ENCODE results near the gene CERK.

CERK gene

DNA sequence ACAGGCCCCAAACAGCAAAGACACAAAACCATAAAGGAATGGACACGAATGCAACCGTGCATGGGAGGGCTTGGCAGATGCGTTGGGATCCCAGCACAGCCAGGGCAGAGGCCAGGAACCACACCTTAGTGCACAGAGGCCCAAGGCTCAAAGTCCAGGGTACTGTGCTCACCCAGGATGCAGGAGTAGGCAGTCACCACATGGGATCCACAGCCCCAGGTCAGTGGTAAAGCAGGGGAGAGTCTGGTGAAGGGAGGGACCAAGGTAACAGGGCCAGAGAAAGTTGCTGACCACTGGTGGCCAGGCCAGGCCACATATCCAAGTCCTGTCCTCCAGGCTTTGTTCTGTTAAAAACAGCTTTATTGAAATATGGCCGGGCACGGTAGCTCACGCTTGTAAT is 6.5 kb upstream of the CERK start:
- Histone ChIP-seq H3K36me3 (ENCODE audit: control insufficient read depth, insufficient read depth, low read length) (no peaks in the 10 kb centered on the region), H3K4me1 (ENCODE audit: control insufficient read depth, insufficient read depth, low read length) (no peaks in the 10 kb centered on the region), H3K27me3 (ENCODE audit: control insufficient read depth, insufficient read depth, low read length) (peaks cover 2% of the 10 kb centered on the region), H3K9me3 (ENCODE audit: control insufficient read depth, insufficient read depth, low read length) (no peaks in the 10 kb centered on the region), H3K9ac (ENCODE audit: low read depth, low read length) (no peak overlapping the region), H3K4me3 (ENCODE audit: low read depth, low read length) (no peak overlapping the region)

- Histone ChIP-seq H3K4me1 (ENCODE audit: control insufficient read depth, insufficient read depth, low read length) (no peaks in the 10 kb centered on the region), H3K4me3 (ENCODE audit: low read depth, low read length) (no peak overlapping the region), H3K9ac (ENCODE audit: low read depth, low read length) (no peak overlapping the region), H3K36me3 (ENCODE audit: control insufficient read depth, insufficient read depth, low read length) (no peaks in the 10 kb centered on the region), H3K9me3 (ENCODE audit: control insufficient read depth, insufficient read depth, low read length) (no peaks in the 10 kb centered on the region), H3K27me3 (ENCODE audit: control insufficient read depth, insufficient read depth, low read length) (no peaks in the 10 kb centered on the region)
Measured at GRCh38 chr22:46742576-46743221, 4.6 kb upstream of the CERK start.

DNA sequence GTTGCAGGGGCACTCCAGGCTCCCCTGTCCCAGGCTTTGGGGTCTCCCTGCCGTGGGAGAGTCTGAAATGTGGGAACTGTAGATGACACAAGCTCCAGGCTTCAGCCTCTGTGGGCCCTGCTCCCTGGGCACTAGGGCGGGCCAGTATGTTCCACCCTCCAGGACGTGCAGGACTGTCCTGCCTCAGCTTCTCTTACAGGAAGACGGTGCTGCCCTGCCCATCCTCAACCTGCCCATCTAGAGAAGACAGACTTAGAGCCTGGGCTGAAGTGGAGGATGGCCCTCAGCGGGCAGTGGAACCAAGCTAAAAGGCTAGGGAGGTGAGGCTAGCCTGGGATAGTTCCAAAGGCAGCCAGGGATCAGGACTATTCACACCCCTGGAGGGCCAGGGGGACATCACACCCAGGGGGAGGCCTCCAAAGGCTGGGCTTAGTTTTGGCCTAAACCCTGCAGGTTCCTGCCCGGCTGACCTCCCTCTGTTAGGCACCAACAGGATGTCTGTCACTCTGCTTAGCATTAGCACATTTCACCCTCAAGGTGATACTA is 4.0 kb upstream of the CERK start:
- H3K9ac ChIP-seq (ENCODE audit: low read depth, low read length), result no peak overlapping the region
- H3K4me3 ChIP-seq (ENCODE audit: low read depth, low read length), result no peak overlapping the region
- no peaks in the 10 kb centered on the region for H3K4me1 ChIP-seq (ENCODE audit: control insufficient read depth, insufficient read depth, low read length)
- no peaks in the 10 kb centered on the region for H3K9me3 ChIP-seq (ENCODE audit: control insufficient read depth, insufficient read depth, low read length)
- no peaks in the 10 kb centered on the region for H3K36me3 ChIP-seq (ENCODE audit: control insufficient read depth, insufficient read depth, low read length)
- H3K27me3 ChIP-seq (ENCODE audit: control insufficient read depth, insufficient read depth, low read length), result no peaks in the 10 kb centered on the region

GRCh38 chr22:46740910-46741780 is 3.1 kb upstream of the CERK start:
- Histone ChIP-seq H3K9ac (ENCODE audit: low read depth, low read length) (no peak overlapping the region), H3K36me3 (ENCODE audit: control insufficient read depth, insufficient read depth, low read length) (no peaks in the 10 kb centered on the region), H3K4me3 (ENCODE audit: low read depth, low read length) (no peak overlapping the region), H3K4me1 (ENCODE audit: control insufficient read depth, insufficient read depth, low read length) (peaks cover 2% of the 10 kb centered on the region), H3K9me3 (ENCODE audit: control insufficient read depth, insufficient read depth, low read length) (no peaks in the 10 kb centered on the region), H3K27me3 (ENCODE audit: control insufficient read depth, insufficient read depth, low read length) (no peaks in the 10 kb centered on the region)

DNA sequence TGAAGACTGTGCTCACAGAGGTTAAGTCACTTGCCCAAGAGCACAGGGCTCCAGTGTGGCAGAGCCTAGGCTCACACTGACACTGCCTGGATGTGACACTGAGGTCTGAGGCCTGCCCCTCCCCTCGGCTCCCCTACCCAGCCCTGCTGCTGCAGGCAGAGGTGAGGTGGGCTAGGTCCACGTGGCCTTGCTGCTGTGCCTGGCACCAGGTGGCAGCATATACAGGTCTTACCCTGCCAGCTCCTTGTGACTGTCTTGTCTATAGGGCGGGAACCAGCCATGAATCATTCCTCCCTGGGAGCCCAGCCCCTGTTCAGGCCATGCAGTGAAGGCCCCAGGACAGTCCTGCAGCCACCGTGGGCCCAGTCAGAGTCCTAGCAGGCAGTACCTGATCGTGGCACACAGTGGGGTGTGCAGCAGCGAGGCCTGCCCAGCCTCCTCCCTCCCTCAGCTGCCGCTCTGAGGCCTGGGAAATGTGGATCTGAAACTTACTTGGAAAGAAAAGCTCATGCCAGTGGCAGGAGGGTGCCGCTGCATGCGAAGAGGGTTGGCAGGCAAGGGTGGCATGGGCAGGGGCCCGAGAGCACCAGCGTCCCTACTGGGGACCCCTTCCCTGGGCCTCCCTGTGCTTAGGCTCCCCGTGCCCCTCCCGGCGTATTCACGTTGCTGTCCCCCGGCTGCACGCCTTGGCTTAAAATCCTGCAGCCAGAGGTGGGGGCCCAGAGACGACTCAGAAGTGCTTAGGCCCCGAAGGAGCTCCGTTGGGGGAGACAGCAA is 1.2 kb upstream of the CERK start:
- H3K9ac ChIP-seq (ENCODE audit: low read depth, low read length), result no peak overlapping the region
- peaks cover 6% of the 10 kb centered on the region for H3K4me1 ChIP-seq (ENCODE audit: control insufficient read depth, insufficient read depth, low read length)
- H3K27me3 ChIP-seq (ENCODE audit: control insufficient read depth, insufficient read depth, low read length), result no peaks in the 10 kb centered on the region
- peak overlapping the region; percentile 41 for H3K4me3 ChIP-seq (ENCODE audit: low read depth, low read length)
- no peaks in the 10 kb centered on the region for H3K9me3 ChIP-seq (ENCODE audit: control insufficient read depth, insufficient read depth, low read length)
- H3K36me3 ChIP-seq (ENCODE audit: control insufficient read depth, insufficient read depth, low read length), result no peaks in the 10 kb centered on the region

DNA sequence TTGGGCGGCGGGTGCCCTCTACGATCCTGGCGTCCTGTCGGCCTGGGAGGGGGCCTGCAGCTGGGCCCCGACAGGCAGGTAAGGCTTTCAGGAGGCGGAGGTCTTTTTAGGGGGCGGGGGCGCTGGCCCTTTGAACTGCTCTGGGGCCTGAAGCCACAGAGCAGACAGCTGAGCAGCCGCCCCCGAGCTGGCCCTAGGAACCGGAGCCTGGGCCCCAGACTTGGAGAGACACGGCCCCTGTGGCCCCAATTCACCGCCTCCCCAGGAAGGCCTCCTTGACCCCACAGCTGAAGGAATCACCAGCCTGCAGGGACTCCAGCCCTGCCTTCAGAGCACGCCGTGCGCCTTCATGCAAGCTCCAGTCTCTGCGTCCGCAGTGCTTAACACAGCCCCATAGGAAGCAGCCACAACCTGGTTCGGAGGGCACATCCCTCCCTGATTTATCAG is 618 bp upstream of the CERK start:
- H3K4me3 ChIP-seq (ENCODE audit: low read depth, low read length), result peak overlapping the region; percentile 41
- H3K9ac ChIP-seq (ENCODE audit: low read depth, low read length), result peak overlapping the region; percentile 24
- H3K4me1 ChIP-seq (ENCODE audit: control insufficient read depth, insufficient read depth, low read length), result peaks cover 6% of the 10 kb centered on the region

DNA sequence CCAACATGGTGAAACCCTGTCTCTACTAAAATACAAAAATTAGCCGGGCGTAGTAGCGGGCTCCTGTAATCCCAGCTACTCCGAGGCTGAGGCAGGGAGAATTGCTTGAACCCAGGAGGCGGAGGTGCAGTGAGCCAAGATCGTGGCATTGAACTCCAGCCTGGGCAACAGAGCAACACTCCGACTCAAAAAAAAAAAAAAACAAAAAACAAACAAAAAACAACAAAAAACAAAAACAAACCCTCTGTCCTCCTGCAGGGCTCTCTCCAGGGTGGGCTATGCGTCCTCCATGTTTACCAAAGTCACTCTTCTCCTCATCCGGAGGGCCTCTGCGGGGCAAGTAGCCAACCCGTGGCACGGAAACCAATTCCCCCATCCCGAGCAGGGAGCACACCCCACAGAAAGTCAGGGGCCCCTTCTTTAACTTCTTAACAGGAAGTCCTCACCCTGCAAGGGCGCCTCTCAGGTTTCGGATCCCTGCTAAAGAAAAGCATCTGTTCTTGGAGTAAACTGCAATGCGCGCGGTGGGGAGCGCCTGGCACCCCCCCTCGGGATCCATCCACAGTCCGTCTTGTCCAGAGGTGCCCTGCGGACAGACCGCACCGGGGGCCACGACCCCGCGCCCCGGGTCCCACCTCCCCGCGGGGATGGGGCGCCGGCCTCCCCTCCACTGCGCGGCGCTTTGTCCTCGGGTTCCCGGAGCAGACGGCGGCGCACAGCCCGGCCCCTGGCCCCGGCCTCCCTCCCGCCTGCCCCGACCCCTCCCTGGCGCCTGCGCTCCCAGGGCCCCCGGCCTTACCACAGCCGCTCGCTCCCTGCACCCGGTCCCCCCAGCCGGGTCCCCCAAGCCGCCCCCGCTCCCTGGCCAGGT is 712 bp downstream of the CERK start:
- H3K9ac ChIP-seq (ENCODE audit: low read depth, low read length), result peak overlapping the region; percentile 4
- H3K9me3 ChIP-seq (ENCODE audit: control insufficient read depth, insufficient read depth, low read length), result no peaks in the 10 kb centered on the region
- peaks cover 6% of the 10 kb centered on the region for H3K4me1 ChIP-seq (ENCODE audit: control insufficient read depth, insufficient read depth, low read length)
- H3K4me3 ChIP-seq (ENCODE audit: low read depth, low read length), result peak overlapping the region; percentile 53
- H3K36me3 ChIP-seq (ENCODE audit: control insufficient read depth, insufficient read depth, low read length), result no peaks in the 10 kb centered on the region
- H3K27me3 ChIP-seq (ENCODE audit: control insufficient read depth, insufficient read depth, low read length), result no peaks in the 10 kb centered on the region

More for the DNA sequence above, 618 bp upstream of the CERK start:
- no peaks in the 10 kb centered on the region for H3K36me3 ChIP-seq (ENCODE audit: control insufficient read depth, insufficient read depth, low read length)
- no peaks in the 10 kb centered on the region for H3K9me3 ChIP-seq (ENCODE audit: control insufficient read depth, insufficient read depth, low read length)
- no peaks in the 10 kb centered on the region for H3K27me3 ChIP-seq (ENCODE audit: control insufficient read depth, insufficient read depth, low read length)

GRCh38 chr22:46736705-46737104 is 1.3 kb downstream of the CERK start:
- H3K27me3 ChIP-seq (ENCODE audit: control insufficient read depth, insufficient read depth, low read length), result no peaks in the 10 kb centered on the region
- H3K4me1 ChIP-seq (ENCODE audit: control insufficient read depth, insufficient read depth, low read length), result peaks cover 8% of the 10 kb centered on the region
- H3K4me3 ChIP-seq (ENCODE audit: low read depth, low read length), result peak overlapping the region; percentile 1
- H3K9me3 ChIP-seq (ENCODE audit: control insufficient read depth, insufficient read depth, low read length), result no peaks in the 10 kb centered on the region
- H3K36me3 ChIP-seq (ENCODE audit: control insufficient read depth, insufficient read depth, low read length), result no peaks in the 10 kb centered on the region
- no peak overlapping the region for H3K9ac ChIP-seq (ENCODE audit: low read depth, low read length)

- no peaks in the 10 kb centered on the region for H3K9me3 ChIP-seq (ENCODE audit: control insufficient read depth, insufficient read depth, low read length)
- no peak overlapping the region for H3K9ac ChIP-seq (ENCODE audit: low read depth, low read length)
- peaks cover 8% of the 10 kb centered on the region for H3K4me1 ChIP-seq (ENCODE audit: control insufficient read depth, insufficient read depth, low read length)
- H3K36me3 ChIP-seq (ENCODE audit: control insufficient read depth, insufficient read depth, low read length), result no peaks in the 10 kb centered on the region
- peak overlapping the region; percentile 1 for H3K4me3 ChIP-seq (ENCODE audit: low read depth, low read length)
- H3K27me3 ChIP-seq (ENCODE audit: control insufficient read depth, insufficient read depth, low read length), result no peaks in the 10 kb centered on the region
Measured at GRCh38 chr22:46735747-46736608, 2.1 kb downstream of the CERK start.

DNA sequence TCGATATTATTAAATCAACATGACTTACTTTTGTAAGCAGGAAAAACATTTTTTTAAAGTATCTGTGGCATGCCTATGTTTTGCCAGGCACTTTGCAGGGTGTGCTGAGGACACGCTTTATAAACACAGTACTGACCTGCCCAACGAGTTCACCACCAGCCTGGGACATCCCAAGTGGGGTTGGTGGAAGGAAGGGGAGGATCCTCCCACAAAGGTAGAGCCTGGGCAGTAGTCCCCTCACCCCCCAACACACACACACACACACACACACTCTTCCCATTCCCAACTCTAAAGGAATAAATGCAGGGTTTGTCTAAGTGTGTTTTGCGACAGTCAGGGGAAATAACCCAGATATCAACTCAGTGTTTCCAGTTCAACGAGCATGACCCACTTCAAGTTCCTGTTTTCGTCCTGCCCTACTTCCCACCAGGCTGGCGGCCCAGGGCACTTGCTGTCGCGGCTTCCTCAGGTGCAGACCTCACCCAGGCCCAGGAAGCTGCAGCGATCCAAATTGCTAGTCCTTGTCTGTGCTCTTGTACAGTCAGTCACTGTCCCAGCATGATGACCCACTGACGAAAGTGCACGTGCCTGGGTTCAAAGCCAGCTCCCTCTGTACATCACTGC is 3.1 kb downstream of the CERK start:
- no peak overlapping the region for H3K9ac ChIP-seq (ENCODE audit: low read depth, low read length)
- H3K27me3 ChIP-seq (ENCODE audit: control insufficient read depth, insufficient read depth, low read length), result no peaks in the 10 kb centered on the region
- H3K4me1 ChIP-seq (ENCODE audit: control insufficient read depth, insufficient read depth, low read length), result peaks cover 8% of the 10 kb centered on the region
- H3K4me3 ChIP-seq (ENCODE audit: low read depth, low read length), result no peak overlapping the region
- no peaks in the 10 kb centered on the region for H3K9me3 ChIP-seq (ENCODE audit: control insufficient read depth, insufficient read depth, low read length)
- H3K36me3 ChIP-seq (ENCODE audit: control insufficient read depth, insufficient read depth, low read length), result no peaks in the 10 kb centered on the region
